ENCODE measurements around the gene MACROD1.

DNA sequence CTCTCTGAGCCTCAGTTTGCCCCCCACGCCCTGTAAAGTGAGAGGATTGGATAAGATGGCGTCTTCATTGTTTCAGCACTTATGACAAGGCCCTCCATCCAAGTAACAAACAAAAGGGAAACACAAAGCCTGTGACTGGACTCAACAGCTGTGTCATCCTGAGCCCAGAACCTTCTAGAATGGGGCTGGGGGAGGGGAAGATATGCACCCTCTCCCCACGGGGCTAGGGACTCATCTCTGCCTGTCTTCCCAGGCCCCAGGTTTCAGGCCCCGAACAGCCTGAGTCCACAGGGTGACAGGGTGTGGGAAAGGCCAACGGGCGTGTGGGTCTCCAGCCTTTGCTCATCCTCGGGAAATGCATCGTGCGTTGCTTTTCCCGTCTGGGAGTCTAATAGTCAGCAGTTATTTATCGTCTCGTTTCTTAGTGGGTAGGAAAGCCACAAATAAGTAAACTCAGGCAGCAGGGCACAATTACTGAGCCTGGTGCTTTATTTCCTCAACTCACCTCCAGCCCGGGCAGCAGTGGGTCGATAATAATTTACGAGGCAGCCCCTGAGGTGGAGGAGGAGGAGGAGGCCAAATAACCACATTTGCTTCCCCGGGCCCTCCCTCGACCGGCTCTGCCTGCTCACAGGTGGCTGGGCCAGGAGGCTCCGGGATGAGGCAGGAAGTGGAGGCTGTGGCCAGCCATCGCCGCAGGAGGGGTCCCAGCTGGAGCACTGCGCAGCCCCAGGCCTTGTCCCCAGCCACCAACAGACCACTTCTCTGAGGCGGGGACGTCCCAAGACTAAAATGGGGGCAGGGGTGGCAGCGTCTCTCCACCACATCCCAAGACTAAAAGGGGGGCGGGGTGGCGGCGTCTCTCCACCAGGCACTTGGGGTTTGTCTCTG lies 75.8 kb downstream of the MACROD1 start:
- TF ChIP-seq CHD2 (IDR thresholded peaks at IDR 0.05; ENCODE audit: borderline replicate concordance, low read depth, low read length): no peak
- TF ChIP-seq, protein P1, sequence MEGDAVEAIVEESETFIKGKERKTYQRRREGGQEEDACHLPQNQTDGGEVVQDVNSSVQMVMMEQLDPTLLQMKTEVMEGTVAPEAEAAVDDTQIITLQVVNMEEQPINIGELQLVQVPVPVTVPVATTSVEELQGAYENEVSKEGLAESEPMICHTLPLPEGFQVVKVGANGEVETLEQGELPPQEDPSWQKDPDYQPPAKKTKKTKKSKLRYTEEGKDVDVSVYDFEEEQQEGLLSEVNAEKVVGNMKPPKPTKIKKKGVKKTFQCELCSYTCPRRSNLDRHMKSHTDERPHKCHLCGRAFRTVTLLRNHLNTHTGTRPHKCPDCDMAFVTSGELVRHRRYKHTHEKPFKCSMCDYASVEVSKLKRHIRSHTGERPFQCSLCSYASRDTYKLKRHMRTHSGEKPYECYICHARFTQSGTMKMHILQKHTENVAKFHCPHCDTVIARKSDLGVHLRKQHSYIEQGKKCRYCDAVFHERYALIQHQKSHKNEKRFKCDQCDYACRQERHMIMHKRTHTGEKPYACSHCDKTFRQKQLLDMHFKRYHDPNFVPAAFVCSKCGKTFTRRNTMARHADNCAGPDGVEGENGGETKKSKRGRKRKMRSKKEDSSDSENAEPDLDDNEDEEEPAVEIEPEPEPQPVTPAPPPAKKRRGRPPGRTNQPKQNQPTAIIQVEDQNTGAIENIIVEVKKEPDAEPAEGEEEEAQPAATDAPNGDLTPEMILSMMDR (IDR thresholded peaks at IDR 0.05 in 2 of 3, conservative IDR thresholded peaks at IDR 0.05 in 1 of 3; ENCODE audit: control insufficient read depth in 2 of 3, extremely low read depth in 1 of 3, insufficient read depth in 1 of 3, low read depth in 3 of 3, low read length in 3 of 3): no peak
- no peak for TF ChIP-seq CREB1 (IDR thresholded peaks at IDR 0.05; ENCODE audit: low read depth)
- TF ChIP-seq EZH2 (IDR thresholded peaks at IDR 0.05; ENCODE audit: borderline replicate concordance, control insufficient read depth, low read depth, low read length): no peak
- no peak for TF ChIP-seq EGR1 (IDR thresholded peaks at IDR 0.05; ENCODE audit: borderline replicate concordance in 1 of 2, low read depth in 2 of 2, low read length in 2 of 2)
- no peak for TF ChIP-seq BHLHE40 (IDR thresholded peaks at IDR 0.05; ENCODE audit: borderline replicate concordance in 1 of 2, low read depth in 2 of 2, low read length in 1 of 2)
- no peak for TF ChIP-seq TBL1XR1 (IDR thresholded peaks at IDR 0.05; ENCODE audit: low read depth, low read length)
- TF ChIP-seq SMC3 (IDR thresholded peaks at IDR 0.05; ENCODE audit: borderline replicate concordance, low read length): no peak
- TF ChIP-seq RCOR1 (conservative IDR thresholded peaks at IDR 0.05; ENCODE audit: low read depth, low read length): no peak
- no peak for TF ChIP-seq SUZ12 (IDR thresholded peaks at IDR 0.05; ENCODE audit: unreplicated experiment)
- TF ChIP-seq EP300 (IDR thresholded peaks at IDR 0.05; ENCODE audit: borderline replicate concordance in 1 of 2, control insufficient read depth in 1 of 2, low read depth in 2 of 2, low read length in 2 of 2): no peak
- no peak for TF ChIP-seq SMARCA5 (IDR thresholded peaks at IDR 0.05)
- TF ChIP-seq BACH1 (IDR thresholded peaks at IDR 0.05; ENCODE audit: borderline replicate concordance): no peak
- TF ChIP-seq SP1 (IDR thresholded peaks at IDR 0.05; ENCODE audit: low read depth, low read length): no peak

All from GM12878 (cell line).